Hematopoietic multipotent progenitor cell (in vitro differentiated cells): ENCODE data around the gene EDEM2. TPM values are rescaled to one million over a fixed set of nuclear protein-coding genes. Genes with fewer than 3 reads are reported as not detected.
"Not testable (repeated sequence)": the region's sequence is repeated elsewhere in the genome, so short reads cannot be mapped to it uniquely, and the experiment has no call there.

ENCODE experiments used
- DNase-seq, 3 donors: peaks; one replicate each; pipeline ENCODE4 v3.0.0-alpha.2; 2011 to 2015; ENCODE audit warnings: low read depth in 2 of 3, low spot score in 2 of 3
- total RNA-seq: library from RNA; depleted of rRNA; stranded (reverse); fragments of >200 nt; gene quantifications from one replicate; pipeline ENCODE4 v1.2.3, GENCODE V29; 2012

EDEM2 gene
- total RNA-seq, 1 donor, result 66.0 TPM

DNA sequence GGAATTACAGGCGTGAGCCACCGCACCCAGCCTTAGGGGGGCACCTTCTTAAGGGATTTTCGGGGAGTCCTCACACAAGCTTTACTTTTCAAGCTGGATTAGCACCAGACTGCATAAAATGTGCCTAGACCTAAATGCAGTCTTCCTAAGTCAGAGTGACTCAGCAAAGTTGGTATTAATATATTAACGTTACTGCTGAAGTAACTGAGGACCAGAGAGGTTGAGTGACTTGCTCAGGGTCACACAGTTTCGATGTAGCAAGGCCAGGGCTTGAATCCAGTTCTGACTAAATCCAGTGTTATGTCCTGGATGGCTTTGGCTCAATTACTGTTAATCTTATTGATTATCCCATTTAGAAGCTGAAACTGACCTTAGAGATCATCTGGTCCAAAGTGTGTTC, 13.4 kb downstream of the EDEM2 start:
- DNase-seq, result no peak

DNA sequence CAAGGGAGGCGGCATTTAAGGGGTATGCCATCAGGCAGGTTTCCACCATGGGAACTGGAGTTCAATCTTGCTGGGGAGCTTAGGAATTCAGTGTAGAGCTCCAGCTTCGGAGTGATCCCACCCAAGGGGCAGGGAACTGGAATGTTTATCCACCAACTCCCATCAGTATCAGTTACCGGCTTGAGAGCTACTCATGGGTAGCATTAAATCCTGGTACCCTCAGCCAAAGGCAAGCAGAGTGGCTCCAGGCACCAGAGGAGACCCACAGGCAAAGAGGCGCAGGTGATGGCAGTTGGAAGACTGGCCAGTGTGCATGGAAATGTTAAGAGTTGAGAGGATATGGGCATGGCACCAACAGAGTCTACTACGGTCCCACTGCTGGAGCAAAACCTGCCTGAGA, 14.1 kb downstream of the EDEM2 start:
- no peak for DNase-seq

DNA sequence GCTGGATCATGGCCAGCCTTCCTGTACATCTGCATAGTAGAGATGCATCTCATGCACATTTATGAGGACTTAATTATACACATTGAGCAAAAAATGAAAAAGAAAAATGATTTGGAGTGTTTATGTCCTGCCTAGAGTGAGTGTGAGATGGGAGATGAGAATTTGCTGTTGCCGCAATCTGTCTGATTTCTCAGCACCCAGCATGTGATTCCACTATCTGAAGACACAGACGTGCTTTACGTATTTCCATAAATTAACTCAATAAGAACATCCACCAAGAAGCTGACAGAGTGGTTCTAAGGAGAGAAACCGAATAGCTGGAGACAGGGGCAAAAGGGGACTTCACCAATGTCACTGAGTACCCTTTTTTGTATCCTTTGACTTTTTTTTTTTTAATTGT, 15.2 kb downstream of the EDEM2 start:
- DNase-seq, result no peak

DNA sequence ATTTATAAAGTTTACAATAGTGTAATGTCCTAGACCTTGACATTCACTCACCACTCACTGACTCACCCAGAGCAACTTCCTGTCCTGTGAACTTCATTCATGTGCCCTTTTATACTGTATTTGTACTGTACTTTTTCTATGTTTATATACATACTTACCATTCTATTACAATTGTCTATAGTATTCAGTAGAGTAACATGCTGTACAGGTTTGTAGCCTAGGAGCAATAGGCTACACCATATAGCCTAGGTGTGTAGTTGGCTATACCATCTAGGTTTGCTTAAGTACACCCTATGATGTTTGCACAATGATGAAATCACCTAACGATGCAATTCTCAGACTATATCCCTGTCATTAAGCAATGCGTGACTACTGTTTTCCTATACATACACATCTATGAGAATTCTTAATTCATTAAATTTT, 17.5 kb downstream of the EDEM2 start:
- no peak for DNase-seq

DNA sequence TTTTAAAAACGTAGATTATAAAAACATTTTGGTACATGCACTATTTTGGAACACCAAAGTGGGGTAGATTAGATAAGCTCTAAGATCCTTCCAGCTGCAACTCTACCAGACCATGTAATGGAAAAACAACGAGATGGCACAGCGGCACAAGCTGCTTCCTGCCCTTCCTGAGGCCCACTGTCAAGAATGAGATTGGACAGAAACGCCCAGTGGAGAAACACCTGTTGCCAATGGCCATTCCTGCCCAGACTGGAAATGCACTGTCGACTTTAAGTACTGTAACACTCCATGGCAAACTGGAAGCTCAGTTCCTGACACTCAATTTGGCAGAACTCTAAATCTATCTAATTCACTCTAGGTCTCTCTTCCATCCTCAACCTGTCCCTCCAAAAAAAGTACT, 21.4 kb downstream of the EDEM2 start:
- DNase-seq, result no peak

DNA sequence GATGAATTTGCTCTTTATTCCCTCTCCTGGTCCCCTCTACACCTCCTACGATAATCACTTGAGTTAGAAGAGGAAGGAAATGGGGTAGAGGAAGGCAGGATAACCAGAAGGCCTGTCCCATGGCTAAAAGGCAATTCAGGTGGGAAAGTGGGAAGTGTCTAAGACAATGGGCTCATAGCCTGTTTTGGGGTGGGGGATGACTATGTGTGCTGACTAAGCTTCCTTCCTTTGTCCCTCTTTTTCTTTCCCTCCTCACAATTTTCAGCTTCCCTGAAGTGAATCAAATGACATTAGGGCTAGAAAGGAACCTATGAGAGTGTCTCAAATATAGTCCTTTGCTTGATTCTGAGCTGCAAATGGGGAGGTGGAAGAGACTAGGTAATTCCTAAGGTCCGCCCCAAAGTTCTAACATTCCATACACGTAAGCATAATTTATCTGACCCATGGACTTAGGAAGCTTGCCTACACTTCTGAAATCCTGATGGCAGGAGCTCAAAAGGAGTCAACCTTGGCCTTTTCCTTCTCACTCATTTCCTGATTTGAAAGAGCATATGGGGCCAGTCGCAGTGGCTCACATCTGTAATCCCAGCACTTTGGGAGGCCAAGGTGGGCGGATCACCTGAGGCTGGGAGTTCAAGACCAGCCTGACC, 24.3 kb downstream of the EDEM2 start:
- no peak for DNase-seq

DNA sequence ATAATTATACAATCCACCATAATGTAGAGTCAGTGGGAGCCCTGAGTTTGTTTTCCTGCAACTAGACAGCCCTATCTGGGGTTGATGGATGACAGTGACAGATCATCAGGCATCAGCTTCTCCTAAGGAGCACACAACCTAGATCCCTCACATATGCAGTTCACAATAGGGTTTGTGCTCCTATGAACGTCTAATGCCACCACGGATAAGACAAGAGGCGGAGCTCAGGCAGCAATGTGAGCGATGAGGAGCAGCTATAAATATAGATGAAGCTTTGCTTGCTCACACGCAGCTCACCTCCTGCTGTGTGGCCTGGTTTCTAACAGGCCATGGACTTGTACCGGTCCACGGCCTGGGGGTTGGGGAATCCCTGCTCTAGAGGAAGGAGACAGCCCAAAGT, 25.9 kb downstream of the EDEM2 start:
- DNase-seq, result no peak

DNA sequence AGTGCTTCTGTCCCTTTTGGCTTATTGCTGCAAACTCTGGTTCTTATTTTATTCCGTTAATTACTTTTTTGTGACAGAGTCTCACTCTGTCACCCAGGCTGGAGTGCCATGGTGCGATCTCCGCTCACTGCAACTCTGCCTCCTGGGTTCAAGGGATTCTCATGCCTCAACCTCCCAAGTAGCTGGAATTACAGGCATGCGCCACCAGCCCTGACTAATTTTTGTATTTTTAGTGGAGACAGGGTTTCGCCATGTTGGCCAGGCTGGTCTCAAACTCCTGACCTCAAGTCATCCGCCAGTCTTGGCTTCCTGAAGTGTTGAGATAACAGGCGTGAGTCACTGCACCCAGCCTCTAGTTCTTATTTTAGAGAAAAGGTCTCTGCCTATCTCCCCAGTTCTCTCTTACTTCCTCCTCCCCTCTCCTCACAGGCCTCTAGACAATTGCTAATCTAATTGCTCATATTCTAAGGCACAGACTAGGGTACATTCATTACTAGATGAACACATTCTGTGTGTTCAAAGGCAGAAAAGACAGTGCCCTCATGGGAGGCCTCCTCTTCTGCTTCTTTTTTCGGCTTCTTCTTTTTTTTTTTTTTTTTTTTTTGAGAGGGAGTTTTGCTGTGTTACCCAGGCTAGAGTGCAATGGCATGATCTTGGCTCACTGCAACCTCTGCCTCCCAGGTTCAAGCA, 27.0 kb downstream of the EDEM2 start:
- DNase-seq, result peak in 2 of 3 donors; percentile 23 to 57

DNA sequence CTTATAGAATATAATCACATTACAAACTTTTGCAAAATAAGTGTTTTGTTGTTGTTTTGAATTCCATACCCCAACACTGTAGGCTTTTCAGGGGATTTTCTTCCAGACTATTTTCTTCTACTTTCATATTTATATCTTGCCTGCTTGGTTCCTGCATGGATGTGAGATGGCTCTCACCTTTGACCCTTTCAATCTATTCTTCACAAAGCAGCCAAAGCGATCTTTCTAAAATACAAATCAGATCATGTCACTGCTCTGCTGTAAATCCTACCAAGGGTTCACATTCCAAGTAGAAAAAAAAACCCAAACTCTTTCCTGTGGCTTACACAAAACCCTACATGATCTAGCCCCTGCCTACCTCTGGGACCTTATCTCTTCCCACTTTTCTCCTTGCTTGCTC, 29.5 kb downstream of the EDEM2 start:
- DNase-seq, result no peak

DNA sequence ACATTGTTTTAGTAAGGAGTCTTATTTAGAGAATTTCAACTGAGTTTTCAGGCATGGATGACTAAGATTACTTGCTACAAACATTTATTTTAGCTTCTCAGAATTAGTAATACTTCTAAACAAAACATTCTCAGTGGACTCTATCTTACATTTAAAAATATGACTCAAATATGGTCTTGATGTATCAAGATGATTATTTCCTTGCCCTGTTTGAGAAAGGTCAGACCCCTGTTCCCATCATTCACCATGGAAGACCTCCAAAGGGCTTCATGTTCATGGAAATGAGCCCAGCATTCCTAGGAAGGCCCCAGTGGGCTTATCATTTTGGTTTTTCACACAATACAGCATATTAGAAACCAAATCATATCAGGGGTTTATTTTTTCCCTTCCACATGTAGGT, 29.9 kb downstream of the EDEM2 start:
- DNase-seq, result no peak

DNA sequence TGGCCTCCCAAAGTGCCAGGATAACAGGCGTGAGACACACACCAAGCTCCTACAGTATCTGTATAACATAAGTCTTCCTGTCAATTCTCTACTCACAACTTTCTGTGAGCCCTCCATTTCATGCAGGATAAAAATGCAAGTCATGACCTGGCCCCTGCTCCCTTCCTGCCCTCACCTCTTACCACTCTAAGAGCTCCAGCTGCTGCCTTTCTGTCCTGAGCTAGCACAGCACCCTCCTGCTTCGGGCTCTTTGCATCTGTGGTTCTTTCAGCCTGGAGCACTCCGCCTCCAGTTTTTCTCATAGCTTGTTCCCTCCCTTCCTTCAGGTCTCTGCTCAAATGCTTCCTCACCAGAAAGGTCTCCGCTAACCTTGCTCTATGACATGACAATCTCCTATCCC, 30.9 kb downstream of the EDEM2 start:
- DNase-seq, result peak in 1 of 3 donors; percentile 39

DNA sequence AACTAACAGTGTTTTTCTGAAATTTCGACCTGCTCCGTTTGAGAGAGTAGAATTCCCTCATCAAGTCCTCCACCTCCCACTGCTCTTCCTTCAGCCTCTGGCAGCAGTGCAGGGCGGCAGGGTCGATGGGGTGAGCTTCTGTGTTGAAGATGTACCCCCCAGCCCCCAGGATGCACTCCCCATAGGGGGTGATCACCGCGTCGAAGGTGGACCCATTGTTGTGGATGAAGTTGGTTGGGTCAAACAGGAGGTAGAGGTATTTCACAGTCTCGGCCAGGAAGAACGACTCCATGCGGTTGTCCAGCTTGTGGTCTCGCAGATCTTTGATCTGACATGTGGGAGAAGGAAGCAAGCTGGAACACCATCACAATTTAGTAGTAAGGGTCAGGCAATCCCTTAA, 31.5 kb downstream of the EDEM2 start:
- no peak for DNase-seq

DNA sequence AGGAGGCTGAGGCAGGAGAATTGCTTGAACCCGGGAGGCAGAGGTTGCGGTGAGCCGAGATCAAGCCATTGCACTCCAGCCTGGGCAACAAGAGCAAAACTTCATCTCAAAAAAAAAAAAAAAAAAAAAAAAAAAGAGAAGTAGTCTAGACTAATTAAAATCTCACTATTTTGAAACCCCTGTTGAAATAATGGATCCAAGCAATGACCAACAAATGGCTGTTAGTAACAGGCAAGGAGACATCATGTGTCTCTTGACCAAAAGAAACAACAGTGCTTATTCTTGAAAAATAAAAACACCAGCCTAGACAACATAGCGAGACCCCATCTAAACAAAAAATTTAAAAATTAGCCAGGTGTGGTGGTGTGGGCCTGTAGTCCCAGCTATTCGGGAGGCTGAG, 34.9 kb downstream of the EDEM2 start:
- DNase-seq, result not testable (repeated sequence)

DNA sequence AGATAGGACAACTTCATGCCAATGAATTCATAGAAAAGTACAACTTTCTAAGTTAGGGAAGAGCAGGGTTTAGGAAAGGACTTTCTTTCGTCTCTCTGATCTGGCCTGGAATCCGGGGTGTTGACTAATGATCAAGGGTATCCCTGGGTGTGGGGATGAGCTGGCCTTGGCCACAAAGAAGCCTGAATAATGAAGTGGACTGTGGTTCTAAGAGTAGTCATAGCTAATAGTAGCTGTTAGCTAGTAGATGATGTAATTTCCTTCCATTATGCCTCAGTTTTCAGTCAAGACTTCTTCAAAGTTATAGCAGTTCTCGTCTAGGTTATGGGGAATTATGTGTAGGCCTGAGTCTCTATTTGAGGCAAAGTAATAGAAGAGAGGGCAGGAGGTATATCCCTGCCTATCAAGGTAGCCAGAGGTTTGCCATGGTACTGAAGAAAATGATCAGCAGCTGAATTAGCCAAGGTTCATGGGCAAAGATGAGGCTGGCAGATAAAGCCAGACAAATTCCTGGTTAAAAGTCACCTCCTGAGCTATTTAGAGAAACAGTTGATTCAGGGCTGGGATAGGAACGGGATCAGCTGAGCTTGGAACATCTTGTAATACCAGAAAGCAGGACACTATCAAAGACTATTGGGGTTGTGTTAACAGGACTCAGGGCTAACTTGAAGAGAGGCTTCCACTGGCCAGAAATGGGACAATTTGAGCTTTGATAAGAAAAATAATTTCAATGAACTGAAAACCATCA, 35.8 kb downstream of the EDEM2 start:
- no peak for DNase-seq

DNA sequence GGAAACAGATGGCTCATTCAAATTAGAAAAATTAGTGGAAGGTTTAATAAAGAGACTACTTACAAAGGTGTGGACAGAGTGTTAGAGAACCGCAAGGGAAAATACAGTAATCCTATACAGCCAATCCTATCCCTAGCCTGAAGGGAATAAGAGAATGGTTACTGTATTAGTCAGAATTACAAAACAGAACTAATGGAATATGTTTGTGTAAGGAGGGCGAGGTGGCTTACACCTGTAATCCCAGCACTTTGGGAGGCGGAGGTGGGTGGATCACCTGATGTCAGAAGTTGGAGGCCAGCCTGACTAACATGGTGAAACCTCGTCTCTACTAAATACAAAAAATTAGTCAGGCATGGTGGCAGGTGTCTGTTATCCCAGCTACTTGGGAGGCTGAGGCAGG, 38.2 kb downstream of the EDEM2 start:
- DNase-seq, result no peak

DNA sequence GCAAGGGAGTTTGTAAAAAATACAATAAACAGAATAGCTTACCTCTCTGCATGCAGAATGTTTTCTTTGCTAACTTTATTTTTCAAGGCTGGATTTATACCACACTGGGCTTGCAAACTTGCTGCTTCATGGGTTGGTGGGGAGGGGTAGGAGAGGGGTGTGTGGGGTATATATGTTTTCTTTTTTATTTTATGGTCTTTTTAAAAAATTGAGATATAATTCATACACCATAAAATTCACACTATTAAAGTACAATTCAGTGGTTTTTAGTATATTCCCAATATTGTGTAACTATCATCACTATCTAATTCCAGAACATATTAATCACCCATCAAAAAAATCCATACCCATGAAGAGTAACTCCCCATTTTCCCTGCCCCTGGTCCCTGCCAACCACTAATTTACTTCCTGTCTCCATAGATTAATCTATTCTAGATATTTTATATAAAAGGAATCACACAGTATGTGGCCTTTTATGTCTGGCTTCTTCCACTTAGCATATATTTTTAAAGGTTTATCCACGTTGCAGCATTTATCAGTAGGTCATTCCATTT, 40.2 kb downstream of the EDEM2 start:
- DNase-seq, result no peak

DNA sequence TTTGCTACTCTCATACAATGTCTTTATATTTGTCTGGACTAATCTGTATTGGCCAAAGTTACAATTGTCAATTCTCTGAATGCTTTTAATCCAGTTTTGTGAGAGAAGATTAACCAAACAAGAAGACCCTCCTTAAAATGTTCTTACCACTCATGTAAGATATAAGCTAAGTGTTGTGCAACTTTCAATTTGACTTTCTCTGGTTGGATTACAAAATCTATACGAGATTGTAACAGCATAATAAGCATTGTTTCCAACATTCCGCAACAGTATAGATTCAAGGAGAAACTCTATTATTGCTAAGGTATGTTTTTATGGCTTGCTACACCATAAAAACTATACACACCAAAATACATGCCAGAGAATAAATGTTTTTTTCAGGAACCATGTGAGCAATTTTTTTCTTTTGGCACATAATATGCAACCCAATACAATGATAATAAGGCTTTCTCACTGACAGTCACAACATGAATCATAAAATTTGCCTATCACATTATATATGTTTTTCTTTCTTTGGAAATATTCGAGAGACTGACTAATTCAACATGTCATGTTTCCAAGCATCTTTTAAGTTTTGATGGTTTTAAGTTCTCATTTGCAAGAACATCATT, 42.3 kb downstream of the EDEM2 start:
- no peak for DNase-seq

DNA sequence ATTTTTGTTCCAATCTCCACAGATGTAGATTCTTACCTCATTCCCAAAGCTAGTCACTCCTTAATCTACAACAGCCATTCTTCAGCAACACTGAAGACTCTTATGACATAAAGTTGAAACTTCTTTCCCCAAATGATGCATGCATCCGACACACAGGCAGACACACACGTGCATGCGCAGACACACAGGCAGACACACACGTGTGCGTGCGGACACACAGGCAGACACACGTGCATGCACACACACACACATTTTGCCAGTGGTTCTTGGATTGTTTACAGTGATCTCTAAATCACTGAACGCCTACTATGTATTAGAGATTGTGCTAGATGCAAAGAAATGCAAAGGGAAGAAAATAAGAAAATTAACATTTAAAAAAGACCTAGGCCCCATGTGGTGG, 45.5 kb downstream of the EDEM2 start:
- DNase-seq, result no peak

DNA sequence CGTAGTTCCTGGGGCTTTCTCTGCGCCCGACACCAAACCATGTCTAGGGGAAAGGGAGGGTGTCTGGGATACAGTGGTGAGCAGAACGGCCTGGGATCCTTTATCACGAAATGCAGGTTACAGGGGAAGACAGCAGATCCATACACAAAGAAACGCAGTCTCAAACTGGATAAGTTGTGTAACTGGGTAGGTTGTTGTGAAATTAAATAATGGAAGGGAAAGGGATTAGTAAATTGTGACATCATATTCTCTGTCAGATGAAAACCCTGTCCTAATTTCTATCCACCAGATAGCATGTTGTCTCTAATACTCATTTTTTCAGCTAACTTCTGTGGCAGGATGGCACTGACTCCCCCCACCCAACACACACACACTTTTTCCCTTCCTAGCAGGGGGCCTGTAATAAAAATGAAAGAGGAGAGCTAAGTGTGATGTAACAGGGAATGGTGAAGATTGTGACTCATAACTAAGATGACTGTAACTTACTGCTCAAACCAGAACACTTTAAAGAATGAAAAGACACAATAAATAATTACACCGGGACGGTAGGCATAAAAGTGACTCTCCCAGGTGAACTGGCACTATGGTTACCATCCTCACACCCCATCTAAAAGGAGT, 53.8 kb downstream of the EDEM2 start:
- DNase-seq, result peak in 1 of 3 donors; percentile 15

DNA sequence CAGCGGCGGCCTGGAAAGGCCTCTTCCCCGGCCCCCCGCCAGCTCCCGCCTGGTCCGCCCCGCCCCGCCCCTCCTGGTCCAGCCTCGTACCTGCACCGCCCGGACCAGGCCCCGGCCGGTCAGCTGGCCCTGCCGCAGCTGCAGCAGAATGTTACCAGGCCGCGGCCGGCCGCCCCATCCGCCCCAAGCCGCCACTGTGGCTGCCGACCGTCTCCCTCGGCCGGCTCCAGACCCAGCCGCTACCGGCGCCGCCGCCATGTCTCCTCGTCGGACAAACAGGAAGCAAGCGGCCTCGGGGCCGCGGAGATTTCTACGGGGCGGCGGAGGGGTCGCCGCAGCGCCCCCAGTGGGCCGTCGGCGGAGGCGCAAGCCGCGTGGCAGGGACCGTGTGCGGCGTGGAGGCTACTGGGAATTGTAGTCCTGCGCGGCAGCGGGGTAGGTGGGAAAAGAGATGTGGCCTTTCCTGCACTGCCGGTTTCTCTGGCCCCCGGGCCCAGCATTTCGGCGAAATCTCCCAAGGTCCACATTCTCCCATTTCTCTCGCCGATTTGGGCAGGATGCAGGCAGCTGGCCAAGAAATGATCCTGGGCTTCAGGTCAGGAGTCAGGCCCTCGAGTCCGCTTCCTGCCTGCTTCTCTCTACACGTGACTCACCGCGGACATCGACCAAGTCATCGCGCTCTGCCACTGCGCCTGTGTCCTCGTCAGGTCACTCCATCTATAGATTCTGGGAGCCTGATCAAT, 54.4 kb downstream of the EDEM2 start, which contains the start of gene TRPC4AP:
TSS of gene TRPC4AP (minus strand) at position 284 of the 743 bp plus-strand sequence. CDS start at position 258, 26 bp downstream.
- DNase-seq, result peak; percentile 84 to 91 (median 88)
